Measurements from ENCODE around the gene RGS7.

DNA sequence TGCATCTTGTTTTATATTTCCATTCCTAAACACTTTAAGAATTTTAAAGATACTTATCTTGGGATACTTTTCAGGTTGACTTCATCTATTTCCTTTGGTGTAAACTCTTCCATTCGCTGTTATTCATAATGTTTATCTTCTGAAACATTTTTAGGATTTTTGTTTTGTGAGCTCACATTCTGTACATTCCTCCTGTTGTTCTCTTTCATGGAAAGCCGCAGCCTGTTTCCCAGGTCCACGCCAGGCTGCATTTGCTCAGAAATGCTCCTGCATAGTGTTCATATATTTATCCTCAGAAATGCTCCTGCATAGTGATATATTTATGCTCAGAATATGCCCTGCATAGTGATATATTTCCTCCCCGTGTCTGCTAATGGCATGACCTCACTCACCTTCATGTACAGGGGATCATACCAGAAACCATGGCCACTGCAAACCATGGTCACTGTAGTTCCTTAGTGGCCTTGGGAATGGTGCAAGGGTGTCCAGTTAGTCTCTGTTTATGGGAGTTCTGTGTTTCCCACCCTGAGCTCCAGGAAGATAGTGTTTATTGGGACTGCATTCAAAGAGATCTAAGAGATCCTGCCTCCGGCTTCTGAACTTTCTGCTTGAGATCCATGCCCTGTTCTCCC lies 591.2 kb downstream of the RGS7 start:
- TF ChIP-seq MYC (IDR thresholded peaks at IDR 0.05; ENCODE audit: low read depth, low read length) (no peak), CTCF (IDR thresholded peaks at IDR 0.05; ENCODE audit: low read depth, low read length) (no peak)
